Nephron progenitor cell (in vitro differentiated cells): ENCODE results near the gene TPSD1.

Source experiments
- DNase-seq: peaks from one replicate; pipeline ENCODE4 v3.0.0; 2021
- H3K27ac Mint-ChIP-seq: 2 replicates; pipeline ENCODE4 v1.8.0; 2021; ENCODE audit warnings: mild to moderate bottlenecking, moderate library complexity, mixed read lengths
- H3K27me3 Mint-ChIP-seq: 2 replicates; pipeline ENCODE4 v1.8.0; 2021; ENCODE audit warnings: mild to moderate bottlenecking, low read depth, mixed read lengths; ENCODE audit not compliant: poor library complexity
- H3K36me3 Mint-ChIP-seq: 2 replicates; pipeline ENCODE4 v1.8.0; 2021; ENCODE audit warnings: low read depth, mixed read lengths
- H3K4me1 Mint-ChIP-seq: 2 replicates; pipeline ENCODE4 v1.8.0; 2021; ENCODE audit warnings: mixed read lengths
- H3K4me3 Mint-ChIP-seq: 2 replicates; pipeline ENCODE4 v1.8.0; 2021; ENCODE audit warnings: mild to moderate bottlenecking, moderate library complexity, mixed read lengths
- H3K9me3 Mint-ChIP-seq: 2 replicates; pipeline ENCODE4 v1.8.0; 2021; ENCODE audit warnings: mild to moderate bottlenecking, moderate library complexity, mixed read lengths
- TF ChIP-seq, protein P1 (sequence below): fragments of 200-600 bp; sonication (generic); IDR thresholded peaks from 2 replicates; pipeline ENCODE4 v1.5.0; 2021; ENCODE audit warnings: antibody characterized with exemption

The TPSD1 gene

DNA sequence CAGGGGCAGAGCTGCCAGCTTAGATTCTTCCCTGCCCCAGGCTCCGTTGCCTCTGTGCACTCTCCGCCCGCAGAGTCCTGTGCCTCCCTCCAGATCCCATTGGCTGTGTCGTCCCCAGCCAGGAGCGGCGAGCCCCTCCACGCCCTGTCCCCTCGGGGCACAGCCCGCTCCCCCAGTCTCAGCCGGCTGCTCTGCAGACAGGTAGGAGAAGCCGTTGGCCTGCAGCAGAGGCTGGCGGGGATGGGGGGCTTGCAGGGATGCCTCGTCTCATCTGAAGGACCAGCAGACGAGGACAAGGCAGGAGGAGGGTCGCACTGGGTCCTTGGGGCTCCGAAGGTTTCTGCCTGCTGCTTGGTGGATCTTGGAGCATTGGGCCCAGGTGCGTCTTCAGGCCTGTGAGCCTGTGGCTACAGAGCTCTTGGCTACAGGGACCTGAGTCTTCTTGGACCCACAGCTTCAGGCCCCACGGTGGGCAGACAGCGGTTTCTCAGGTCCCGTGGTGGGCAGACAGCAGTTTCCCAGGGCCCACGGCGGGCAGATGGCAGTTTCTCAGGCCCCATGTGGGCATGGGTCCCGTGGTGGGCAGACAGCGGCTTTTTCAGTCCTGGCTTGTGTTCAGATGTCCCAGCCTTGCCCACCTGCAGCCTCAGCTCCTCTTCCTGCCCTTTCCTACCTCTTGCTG lies 36.8 kb upstream of the TPSD1 start:
- TF ChIP-seq, protein P1, sequence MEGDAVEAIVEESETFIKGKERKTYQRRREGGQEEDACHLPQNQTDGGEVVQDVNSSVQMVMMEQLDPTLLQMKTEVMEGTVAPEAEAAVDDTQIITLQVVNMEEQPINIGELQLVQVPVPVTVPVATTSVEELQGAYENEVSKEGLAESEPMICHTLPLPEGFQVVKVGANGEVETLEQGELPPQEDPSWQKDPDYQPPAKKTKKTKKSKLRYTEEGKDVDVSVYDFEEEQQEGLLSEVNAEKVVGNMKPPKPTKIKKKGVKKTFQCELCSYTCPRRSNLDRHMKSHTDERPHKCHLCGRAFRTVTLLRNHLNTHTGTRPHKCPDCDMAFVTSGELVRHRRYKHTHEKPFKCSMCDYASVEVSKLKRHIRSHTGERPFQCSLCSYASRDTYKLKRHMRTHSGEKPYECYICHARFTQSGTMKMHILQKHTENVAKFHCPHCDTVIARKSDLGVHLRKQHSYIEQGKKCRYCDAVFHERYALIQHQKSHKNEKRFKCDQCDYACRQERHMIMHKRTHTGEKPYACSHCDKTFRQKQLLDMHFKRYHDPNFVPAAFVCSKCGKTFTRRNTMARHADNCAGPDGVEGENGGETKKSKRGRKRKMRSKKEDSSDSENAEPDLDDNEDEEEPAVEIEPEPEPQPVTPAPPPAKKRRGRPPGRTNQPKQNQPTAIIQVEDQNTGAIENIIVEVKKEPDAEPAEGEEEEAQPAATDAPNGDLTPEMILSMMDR = no peak
- peaks cover 5% of the 10 kb centered on the region for H3K36me3 Mint-ChIP-seq
- H3K4me1 Mint-ChIP-seq = no peaks in the 10 kb centered on the region
- DNase-seq = no peak
- H3K9me3 Mint-ChIP-seq = no peaks in the 10 kb centered on the region
- H3K27me3 Mint-ChIP-seq = no peaks in the 10 kb centered on the region
- H3K27ac Mint-ChIP-seq = no peak overlapping the region
- no peak overlapping the region for H3K4me3 Mint-ChIP-seq

DNA sequence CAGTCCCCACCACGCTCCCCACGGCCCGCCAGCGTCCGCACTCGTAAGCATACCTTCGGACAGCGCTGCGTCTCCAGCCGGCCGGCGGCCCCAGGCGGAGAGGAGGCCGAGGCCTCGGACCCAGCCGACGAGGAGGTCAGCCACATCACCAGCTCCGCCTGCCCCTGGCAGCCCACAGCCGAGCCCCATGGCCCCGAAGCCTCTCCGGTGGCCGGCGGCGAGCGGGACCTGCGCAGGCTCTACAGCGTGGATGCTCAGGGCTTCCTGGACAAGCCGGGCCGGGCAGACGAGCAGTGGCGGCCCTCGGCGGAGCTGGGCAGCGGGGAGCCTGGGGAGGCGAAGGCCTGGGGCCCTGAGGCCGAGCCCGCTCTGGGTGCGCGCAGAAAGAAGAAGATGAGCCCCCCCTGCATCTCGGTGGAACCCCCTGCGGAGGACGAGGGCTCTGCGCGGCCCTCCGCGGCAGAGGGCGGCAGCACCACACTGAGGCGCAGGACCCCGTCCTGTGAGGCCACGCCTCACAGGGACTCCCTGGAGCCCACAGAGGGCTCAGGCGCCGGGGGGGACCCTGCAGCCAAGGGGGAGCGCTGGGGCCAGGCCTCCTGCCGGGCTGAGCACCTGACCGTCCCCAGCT lies 35.7 kb upstream of the TPSD1 start:
- H3K36me3 Mint-ChIP-seq = peaks cover 5% of the 10 kb centered on the region
- H3K4me3 Mint-ChIP-seq = no peak overlapping the region
- H3K4me1 Mint-ChIP-seq = no peaks in the 10 kb centered on the region
- TF ChIP-seq, protein P1 = no peak
- no peaks in the 10 kb centered on the region for H3K27me3 Mint-ChIP-seq
- H3K27ac Mint-ChIP-seq = no peak overlapping the region
- H3K9me3 Mint-ChIP-seq = no peaks in the 10 kb centered on the region
- DNase-seq = no peak

DNA sequence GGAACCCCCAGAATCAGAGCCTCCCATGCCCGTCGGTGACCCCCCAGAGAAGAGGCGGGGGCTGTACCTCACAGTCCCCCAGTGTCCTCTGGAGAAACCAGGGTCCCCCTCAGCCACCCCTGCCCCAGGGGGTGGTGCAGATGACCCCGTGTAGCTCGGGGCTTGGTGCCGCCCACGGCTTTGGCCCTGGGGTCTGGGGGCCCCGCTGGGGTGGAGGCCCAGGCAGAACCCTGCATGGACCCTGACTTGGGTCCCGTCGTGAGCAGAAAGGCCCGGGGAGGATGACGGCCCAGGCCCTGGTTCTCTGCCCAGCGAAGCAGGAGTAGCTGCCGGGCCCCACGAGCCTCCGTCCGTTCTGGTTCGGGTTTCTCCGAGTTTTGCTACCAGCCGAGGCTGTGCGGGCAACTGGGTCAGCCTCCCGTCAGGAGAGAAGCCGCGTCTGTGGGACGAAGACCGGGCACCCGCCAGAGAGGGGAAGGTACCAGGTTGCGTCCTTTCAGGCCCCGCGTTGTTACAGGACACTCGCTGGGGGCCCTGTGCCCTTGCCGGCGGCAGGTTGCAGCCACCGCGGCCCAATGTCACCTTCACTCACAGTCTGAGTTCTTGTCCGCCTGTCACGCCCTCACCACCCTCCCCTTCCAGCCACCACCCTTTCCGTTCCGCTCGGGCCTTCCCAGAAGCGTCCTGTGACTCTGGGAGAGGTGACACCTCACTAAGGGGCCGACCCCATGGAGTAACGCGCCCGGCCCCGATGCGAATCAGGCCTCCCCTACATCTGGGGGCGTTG lies 34.8 kb upstream of the TPSD1 start:
- TF ChIP-seq, protein P1 = no peak
- Mint-ChIP-seq H3K4me3 (no peak overlapping the region), H3K4me1 (no peaks in the 10 kb centered on the region), H3K27me3 (no peaks in the 10 kb centered on the region), H3K9me3 (no peaks in the 10 kb centered on the region), H3K36me3 (peaks cover 5% of the 10 kb centered on the region), H3K27ac (no peak overlapping the region)
- no peak for DNase-seq

DNA sequence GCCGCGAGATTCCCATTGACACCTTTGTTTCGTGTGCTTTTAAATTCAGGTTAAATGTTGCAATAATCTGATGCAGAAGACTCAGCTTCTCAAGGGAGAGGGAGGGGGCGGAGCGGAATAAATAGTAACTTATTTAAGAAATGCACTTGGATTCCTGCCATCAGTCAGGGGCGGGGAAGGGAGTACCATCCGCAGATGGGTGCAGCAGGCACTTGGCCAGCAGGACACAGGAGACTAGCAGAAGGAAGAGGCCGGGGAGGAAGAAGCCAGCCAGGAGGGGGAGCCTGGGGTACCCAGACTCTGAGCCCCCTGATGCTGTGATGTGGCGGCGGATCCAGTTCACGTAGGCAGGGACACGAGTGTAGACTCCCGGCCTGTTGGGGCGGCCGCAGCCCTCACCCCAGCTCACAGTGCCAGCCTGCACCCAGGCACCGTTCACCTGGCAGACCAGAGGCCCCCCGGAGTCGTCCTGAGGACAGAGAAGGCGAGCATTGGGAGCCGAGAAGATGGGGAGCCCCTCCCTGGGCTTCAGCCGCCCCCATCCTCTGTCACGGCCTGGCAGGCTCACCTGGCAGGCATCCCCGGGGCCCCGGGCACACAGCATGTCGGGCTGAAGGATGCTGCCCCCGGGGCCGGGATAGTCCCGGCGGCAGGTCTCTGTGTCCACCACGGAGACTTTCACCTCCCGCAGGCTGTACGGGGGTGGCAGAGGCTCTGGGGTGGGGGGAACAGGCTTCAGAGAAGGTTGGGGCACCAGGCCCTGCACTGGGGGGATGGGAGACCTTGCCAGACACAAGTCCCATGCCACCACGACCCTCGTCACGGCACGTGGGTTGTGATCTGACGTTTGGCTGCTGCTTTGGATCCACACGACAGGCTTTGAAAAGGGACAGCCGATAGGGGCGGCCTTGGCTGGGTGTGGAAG lies 34.0 kb upstream of the TPSD1 start:
- no peak for DNase-seq
- TF ChIP-seq, protein P1 = no peak
- Mint-ChIP-seq H3K9me3 (no peaks in the 10 kb centered on the region), H3K27me3 (no peaks in the 10 kb centered on the region), H3K4me3 (no peak overlapping the region), H3K27ac (no peak overlapping the region), H3K36me3 (peaks cover 5% of the 10 kb centered on the region), H3K4me1 (no peaks in the 10 kb centered on the region)

DNA sequence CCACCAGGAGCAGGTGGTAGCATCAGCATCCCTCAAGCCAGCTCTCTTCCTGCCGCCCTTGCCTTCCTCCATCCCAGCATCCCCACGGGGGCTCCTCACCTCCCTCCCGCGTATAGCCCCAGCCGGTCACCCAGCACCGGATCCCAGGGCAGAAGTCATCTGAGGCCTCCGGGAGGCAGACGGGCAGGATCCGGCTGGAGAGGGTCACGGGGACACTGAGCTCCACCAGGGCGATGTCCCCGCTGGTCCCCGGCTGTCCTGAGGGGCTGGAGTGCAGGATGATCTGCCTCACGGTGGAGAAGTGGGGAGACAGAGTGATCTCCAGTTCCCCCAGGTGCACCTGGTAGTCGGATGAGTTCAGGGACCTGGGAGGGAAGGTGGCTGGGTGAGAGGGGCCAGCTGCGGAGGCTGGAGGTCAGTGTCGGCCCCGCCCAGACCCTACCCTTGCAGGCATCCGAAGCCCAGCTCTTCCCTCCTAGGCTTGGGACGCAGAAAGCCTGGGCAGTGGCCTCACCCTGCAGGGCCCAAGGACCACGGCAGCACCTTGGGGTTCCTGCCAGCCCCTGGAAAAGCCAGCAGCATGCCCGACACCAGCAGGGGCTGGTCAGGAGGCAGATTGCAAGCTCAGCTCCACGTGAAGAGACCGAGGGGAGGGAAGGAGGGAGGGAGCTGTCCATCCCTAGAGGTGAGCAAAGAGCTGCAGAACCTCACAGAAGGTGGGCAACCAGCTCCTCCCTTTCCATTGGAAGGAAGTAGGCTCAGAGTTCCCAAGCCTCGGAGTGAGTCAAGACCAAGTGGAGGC lies 33.1 kb upstream of the TPSD1 start:
- no peak overlapping the region for H3K27ac Mint-ChIP-seq

More for the DNA sequence above, 33.1 kb upstream of the TPSD1 start:
- H3K9me3 Mint-ChIP-seq = no peaks in the 10 kb centered on the region
- no peaks in the 10 kb centered on the region for H3K27me3 Mint-ChIP-seq
- peaks cover 5% of the 10 kb centered on the region for H3K36me3 Mint-ChIP-seq
- H3K4me1 Mint-ChIP-seq = no peaks in the 10 kb centered on the region
- DNase-seq = no peak
- no peak overlapping the region for H3K4me3 Mint-ChIP-seq
- TF ChIP-seq, protein P1 = no peak
